ENCODE data around the gene ENGASE.

The ENGASE gene

DNA sequence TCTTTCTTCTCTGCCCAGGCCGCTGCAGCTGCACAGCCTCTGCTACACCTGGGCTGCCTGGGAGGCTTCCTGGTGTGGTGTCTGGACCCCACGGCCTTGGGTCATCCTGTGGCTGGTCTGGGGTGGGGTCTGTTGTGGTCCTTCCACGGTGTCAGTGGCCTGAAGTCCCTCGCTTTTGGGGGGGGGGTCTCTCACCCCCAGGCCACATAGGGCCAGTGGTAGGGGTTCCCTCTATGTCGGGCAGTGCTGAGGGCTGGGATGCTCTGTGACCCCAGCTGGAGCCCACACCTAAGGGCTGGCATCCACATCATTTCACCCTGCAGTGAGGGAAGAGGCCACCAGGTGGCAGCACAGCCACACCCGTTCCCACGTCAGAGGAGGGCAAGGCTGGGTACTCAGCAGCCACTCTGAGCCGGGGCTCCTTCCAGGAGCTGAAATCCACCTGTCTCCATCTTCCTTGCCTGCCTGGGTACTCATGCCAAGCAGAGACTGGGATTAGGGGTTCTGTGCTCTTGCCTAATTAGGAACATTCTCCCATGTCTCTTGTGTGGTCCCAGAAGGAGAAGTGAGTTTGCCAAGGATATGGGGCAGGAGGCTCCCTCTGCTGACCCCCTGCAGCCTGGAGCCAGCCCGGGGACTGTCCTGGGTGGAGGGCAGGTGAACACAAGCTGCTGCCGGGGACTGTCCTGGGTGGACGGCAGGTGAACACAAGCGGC, 13.0 kb downstream of the ENGASE start:
- H3K9me3 ChIP-seq: no peaks in the 10 kb centered on the region
- TF ChIP-seq, protein P1, sequence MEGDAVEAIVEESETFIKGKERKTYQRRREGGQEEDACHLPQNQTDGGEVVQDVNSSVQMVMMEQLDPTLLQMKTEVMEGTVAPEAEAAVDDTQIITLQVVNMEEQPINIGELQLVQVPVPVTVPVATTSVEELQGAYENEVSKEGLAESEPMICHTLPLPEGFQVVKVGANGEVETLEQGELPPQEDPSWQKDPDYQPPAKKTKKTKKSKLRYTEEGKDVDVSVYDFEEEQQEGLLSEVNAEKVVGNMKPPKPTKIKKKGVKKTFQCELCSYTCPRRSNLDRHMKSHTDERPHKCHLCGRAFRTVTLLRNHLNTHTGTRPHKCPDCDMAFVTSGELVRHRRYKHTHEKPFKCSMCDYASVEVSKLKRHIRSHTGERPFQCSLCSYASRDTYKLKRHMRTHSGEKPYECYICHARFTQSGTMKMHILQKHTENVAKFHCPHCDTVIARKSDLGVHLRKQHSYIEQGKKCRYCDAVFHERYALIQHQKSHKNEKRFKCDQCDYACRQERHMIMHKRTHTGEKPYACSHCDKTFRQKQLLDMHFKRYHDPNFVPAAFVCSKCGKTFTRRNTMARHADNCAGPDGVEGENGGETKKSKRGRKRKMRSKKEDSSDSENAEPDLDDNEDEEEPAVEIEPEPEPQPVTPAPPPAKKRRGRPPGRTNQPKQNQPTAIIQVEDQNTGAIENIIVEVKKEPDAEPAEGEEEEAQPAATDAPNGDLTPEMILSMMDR (IDR thresholded peaks at IDR 0.05): peak; percentile 88
- peaks cover 1% of the 10 kb centered on the region for H3K27me3 ChIP-seq
- H3K36me3 ChIP-seq: peaks cover 15% of the 10 kb centered on the region
- H3K4me3 ChIP-seq (ENCODE audit: low read depth in 1 of 2, low read length in 1 of 2): no peak overlapping the region
- no peaks in the 10 kb centered on the region for H3K4me1 ChIP-seq (ENCODE audit: control insufficient read depth in 1 of 2, insufficient read depth in 1 of 2, low read depth in 1 of 2, low read length in 1 of 2)
- H3K27ac ChIP-seq: no peak overlapping the region

DNA sequence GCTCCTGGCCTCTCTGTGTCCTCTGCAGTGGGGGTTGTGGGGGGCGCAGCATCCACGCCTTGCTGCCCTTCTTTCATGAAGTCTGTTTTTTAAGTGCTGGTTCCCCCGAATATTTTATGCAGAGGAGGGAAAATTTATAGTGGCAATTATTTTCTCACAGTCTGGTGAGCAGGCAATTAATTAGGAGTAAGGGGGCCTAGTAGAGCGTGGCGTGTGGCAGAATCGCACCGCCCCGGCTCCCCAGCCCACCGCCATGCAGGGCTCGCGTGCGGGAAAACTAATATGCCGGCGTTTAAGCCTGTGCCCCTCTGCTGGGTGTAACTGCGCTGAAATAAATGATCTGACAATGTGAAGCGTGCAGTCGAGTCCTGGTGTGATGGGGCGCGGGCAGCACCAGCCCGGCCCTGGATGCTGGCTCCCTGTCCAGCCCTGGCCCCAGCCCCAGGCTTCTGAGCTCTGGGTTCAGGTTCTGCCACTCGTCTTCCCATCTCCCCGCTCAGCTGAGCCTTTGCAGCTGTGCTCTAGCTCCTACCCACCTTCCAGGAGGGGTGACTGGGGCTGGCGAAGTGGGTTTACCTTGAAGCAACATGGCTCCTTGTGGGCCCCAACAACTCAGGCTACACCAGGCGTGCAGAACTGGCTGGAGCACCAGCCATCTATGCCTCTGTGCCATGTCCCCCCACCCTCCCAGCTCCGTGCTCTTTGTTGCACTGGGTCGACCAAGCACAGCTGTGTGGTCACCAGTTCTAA, 13.8 kb downstream of the ENGASE start:
- H3K4me1 ChIP-seq (ENCODE audit: control insufficient read depth in 1 of 2, insufficient read depth in 1 of 2, low read depth in 1 of 2, low read length in 1 of 2): no peaks in the 10 kb centered on the region
- H3K36me3 ChIP-seq: peaks cover 15% of the 10 kb centered on the region
- no peak overlapping the region for H3K4me3 ChIP-seq (ENCODE audit: low read depth in 1 of 2, low read length in 1 of 2)
- TF ChIP-seq, protein P1 (IDR thresholded peaks at IDR 0.05): no peak
- no peak overlapping the region for H3K27ac ChIP-seq
- H3K27me3 ChIP-seq: peaks cover 9% of the 10 kb centered on the region
- no peaks in the 10 kb centered on the region for H3K9me3 ChIP-seq

DNA sequence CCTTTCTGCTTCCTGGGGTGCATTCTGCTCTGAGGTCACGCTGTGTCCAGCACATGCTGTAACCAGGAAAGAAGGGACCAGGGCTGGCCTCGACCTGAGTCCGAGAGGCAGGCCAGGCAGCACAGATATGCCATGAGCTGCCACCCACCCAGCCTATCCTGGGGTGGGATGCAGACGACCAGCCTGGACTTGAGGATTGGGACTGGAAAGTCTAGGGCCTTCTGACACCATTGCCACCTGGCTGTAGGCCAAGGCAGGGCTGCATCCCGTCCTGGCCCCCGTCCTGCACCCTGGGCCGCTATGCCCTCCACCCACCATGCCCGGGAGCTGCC, 14.3 kb downstream of the ENGASE start:
- H3K27ac ChIP-seq: no peak overlapping the region

DNA sequence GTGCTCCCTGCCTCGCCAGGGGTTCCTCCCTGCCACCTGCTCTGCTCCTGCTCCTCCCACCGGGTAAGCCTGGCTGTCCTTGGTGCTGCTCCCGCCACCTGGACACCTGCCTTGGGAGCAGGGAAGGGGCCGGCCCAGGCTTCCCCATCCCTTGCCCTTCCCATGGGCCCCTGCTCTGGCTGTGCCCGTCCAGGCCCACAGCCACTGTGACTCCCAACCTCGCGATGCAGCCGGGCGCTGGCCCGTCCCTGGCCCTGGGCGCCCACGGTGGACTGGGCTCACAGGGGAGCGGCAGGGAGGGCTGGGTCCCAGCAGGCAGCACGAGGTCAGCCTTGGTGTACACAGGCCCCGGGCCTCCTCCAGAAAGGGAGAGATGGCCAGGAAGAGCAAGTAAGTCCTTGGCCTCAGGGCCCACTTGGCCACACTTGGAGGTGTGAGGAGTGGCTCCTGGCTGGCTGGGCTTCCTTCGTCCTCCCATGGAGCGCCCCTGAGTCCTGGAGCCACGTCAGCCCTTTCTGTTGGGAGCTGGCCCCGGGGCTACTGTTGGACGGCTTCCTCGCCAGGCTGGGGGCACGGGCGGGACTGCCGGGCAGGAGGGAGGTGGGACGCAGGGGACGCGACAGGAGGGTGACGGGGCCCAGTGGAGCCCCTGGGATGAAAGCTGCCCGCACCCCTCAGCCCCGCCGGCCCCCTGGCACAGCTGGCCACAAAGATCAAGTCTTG, 15.3 kb downstream of the ENGASE start:
- no peaks in the 10 kb centered on the region for H3K9me3 ChIP-seq
- H3K4me1 ChIP-seq (ENCODE audit: control insufficient read depth in 1 of 2, insufficient read depth in 1 of 2, low read depth in 1 of 2, low read length in 1 of 2): no peaks in the 10 kb centered on the region
- peaks cover 12% of the 10 kb centered on the region for H3K36me3 ChIP-seq
- H3K4me3 ChIP-seq (ENCODE audit: low read depth in 1 of 2, low read length in 1 of 2): no peak overlapping the region
- TF ChIP-seq, protein P1 (IDR thresholded peaks at IDR 0.05): no peak
- peaks cover 24% of the 10 kb centered on the region for H3K27me3 ChIP-seq
- H3K27ac ChIP-seq: no peak overlapping the region

More for the DNA sequence above, 14.3 kb downstream of the ENGASE start:
- peaks cover 15% of the 10 kb centered on the region for H3K27me3 ChIP-seq
- TF ChIP-seq, protein P1 (IDR thresholded peaks at IDR 0.05): no peak
- H3K36me3 ChIP-seq: peaks cover 14% of the 10 kb centered on the region
- H3K9me3 ChIP-seq: no peaks in the 10 kb centered on the region
- no peak overlapping the region for H3K4me3 ChIP-seq (ENCODE audit: low read depth in 1 of 2, low read length in 1 of 2)
- H3K4me1 ChIP-seq (ENCODE audit: control insufficient read depth in 1 of 2, insufficient read depth in 1 of 2, low read depth in 1 of 2, low read length in 1 of 2): no peaks in the 10 kb centered on the region

DNA sequence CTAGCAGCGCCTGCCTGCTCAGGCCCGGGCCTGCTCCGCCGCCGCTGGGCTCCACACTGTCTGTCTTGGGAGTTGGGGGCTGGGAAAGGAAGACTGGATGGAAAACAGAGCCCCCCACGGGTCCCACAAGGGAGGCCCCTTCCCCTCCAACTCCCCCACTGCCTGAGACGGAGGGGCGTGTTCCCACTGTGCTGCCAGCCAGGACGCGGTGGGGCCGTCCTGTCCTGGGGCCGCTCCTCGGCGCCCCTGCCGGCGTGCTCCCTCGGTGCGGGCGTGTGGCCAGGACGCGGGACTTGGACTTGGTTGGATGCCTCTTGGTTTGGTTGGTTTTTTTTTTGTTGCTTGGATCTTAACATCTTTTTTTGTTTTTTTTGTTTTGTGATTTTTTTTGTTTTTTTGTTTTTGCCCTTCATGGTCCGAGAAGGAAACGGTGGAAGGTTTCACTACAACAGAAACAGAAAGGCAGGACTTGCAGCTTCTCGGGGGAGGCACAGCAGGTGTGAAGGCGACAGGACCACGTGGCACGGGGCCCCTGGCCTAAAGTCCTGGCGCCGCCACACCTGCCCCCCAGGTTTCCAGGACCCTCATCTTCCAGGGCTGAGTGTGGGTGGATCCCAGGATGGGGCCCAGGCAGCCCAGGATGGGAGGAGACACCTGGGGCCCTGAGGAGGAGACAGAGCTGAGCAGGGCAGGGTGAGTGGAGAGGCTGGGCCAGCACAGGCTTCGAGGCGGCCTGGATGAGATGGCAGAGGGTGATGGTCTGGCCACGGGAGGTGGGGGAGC, 16.0 kb downstream of the ENGASE start:
- H3K27ac ChIP-seq: no peak overlapping the region
- H3K27me3 ChIP-seq: peaks cover 32% of the 10 kb centered on the region
- H3K36me3 ChIP-seq: peaks cover 8% of the 10 kb centered on the region
- H3K9me3 ChIP-seq: no peaks in the 10 kb centered on the region
- no peak overlapping the region for H3K4me3 ChIP-seq (ENCODE audit: low read depth in 1 of 2, low read length in 1 of 2)
- H3K4me1 ChIP-seq (ENCODE audit: control insufficient read depth in 1 of 2, insufficient read depth in 1 of 2, low read depth in 1 of 2, low read length in 1 of 2): no peaks in the 10 kb centered on the region
- TF ChIP-seq, protein P1 (IDR thresholded peaks at IDR 0.05): no peak

Measured in neutrophil (primary cell).